ENCODE data around the gene LHPP.

LHPP gene

DNA sequence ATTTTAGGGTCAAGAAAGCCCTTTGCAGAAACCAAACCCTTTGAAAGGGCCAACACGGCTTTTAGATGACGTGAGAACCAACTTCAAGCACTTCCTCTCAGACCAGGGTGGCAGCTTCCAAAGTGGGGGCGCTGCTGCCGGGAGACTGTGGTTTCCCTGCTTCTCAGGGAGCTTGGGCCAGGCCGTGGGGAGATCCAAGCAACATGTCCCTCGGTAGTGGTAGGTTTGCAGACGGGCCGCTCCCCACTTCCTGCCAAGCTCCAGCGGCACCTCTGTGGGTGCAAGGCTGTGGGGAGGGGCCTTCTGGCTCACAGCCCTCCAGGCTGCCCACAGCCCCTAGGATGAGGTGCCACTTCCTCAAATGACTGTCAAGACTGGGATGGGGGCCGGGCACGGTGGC, 150.1 kb downstream of the LHPP start:
- peak; percentile 67 for DNase-seq

DNA sequence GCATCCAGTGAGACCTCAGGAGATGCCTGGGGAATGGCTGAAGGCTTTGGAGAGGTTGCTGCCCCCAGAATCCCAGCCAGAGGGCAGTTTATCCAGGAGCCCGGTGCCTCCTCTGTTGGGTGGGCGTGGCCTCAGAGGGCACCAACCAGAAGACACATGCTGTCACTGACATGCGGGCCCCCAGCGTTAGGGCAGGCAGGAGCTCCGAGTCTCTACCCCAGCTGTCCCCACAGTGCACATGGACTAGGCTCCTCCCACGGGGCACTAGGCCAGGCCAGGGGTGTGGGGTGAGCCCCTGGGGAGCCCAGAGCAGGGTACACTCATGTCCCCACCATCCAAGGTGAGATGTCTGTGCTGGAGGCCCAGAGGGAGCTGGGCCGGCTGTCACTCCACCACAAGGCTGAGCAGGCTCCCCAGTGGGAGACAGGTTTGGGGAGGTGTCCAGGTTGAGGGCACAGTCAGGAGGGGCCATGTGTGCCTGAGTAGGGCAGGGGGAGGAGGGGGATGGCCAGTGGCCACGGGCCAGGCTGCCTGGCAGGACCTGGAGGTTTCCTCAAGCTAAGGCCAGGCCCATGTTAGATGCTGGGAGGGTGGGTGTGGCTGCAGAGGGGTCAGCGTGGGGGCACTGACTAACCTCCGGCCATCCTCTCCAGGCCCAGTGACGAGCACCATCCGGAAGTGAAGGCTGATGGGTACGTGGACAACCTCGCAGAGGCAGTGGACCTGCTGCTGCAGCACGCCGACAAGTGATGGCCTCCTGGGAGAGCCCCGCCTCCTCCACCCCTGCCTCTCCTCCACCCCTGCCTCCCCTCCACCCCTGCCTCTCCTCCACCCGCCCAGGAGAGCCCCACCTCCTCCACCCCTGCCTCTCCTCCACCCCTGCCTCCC, 151.2 kb downstream of the LHPP start:
- peak; percentile 48 for DNase-seq

DNA sequence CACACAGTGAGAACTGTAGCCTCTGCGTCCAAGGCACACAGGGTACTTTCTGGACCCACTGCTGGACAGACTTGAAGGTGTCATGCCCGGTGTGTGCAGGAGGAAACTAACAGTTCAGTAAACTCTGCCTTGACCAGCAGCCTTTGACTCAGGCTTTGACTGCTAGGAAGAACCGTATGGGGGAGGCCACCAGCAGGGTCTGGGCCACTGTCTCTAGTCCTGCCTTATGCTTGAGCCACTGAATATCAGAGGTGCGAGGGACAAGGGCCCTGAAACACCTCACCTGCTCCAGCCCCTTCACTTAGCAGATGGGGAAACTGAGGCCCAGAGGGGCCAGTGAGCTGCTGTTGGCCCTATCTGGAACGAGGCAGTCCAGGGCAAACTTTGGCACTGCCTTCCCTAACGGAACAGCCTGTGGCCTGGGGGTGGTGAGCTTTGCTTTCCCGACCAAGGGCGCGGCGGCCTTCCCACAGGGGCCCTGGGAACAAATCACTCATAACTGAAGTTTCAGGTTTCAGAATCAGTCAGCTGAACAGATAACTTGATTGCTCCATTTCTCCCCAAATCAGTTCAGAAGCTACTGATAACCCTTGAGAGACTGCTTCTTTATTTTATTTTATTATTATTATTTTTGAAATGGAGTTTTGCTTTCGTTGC, 152.5 kb downstream of the LHPP start:
- no peak for DNase-seq

DNA sequence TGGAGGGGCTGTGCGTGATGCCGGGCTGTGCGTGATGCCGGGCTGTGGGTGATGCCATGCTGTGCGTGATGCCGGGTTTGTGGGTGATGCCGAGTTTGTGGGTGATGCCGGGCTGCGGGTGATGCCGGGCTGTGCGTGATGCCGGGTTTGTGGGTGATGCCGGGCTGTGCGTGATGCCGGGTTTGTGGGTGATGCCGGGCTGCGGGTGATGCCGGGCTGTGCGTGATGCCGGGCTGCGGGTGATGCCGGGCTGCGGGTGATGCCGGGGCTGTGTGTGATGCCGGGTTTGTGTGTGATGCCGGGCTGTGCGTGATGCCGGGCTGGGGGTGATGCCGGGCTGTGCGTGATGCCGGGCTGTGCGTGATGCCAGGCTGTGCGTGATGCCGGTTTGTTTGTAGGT, 153.6 kb downstream of the LHPP start:
- no peak for DNase-seq

DNA sequence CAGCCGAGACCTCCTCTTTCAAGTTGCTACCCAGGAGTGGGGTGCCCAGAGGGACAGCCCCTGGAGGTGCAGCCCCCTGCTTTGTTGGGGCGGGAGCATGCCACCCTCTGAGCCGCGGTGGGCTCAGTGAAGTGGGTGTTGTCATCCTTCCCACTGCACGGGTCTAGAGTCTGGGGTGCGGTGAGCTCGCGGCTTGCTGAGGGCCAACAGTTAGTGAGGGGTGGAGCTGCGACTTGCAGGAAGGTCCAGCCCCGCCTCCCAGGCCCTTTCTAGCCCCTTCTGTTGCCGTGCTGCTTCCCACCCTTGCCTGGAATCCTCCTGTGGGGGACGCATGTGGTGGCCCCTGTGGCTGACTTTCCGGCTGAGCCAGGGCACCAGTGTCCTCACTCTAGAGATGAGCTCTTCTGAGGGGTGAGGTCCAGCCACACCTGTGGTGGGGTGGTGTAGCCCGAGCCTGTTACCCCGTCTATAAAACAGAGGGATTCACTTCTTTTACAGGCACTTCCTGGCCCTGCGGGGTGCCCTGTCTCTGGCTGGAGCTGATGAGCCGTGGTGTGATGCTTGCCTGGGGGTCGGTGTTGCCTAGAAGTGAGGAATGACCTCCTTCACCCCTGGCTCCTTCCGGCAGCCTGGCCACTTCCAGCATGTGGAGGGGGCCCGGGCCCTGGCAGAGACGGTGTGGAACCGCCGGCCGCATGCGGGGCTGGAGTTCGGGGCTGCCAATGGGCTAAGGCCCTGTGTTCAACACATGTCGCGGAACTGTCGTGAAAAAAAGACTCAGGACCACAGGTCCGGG, 154.6 kb downstream of the LHPP start:
- DNase-seq, result no peak

DNA sequence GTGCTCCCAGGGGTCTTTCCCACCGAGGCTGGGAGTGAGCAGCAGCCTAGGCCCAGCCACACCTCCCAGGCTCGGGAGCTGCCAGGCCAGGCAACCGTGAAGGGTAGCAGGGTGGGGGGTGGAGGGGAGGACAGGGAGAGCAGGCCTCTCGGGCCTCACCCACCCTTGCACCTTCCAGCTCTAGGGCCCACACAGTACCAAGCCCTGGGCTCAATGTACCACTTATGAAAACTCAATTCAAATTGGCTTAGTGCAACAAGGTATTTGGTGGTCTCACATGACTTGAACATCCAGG, 155.2 kb downstream of the LHPP start:
- no peak for DNase-seq

DNA sequence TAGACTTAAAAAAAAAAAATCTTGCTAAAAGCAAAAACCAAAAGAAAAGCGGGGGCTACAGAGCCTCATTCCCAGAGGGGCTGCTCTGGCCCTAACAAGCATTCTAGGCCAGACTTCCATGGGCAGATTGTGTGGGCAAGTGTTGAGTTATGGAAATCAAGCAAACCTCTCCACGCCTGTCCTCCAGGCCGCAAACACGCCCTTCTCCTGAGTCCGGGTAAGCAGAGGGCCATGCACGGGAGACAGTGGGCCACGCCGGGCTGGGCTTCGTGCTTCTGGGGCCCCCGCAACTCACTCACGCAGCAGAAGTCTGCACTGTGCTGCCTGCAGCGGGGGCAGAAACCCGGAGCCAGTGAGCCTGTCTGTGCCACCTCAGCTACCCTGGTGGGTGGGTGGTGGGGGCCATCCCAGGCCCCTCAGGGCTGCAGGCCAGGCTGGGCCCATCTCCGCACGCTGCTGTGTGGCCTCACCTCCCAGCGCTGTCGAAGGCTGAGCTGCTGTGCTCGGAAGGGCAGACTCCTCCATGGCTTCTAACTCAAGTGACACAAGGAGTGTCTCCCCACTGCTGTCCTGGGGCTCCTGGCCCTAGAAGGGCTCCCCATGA, 156.9 kb downstream of the LHPP start:
- no peak for DNase-seq

DNA sequence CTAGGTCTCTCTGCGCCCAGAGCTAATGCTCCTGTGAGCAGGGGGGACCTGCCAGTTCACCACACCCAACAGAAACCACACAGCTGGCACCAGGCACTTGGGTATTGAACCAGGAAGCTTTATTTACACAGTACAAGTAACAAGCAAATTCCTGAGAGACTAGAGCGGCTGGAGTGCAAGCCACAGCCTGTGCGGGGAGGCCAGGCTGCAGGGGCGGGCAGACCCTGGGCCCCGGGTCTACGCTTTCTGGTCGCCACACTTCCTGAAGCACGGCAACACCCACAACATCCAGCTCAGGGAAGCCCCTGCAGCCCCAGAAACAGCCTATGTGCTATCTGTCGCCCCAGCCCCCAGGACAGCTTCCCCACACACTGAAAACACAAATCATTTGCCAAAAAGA, 157.6 kb downstream of the LHPP start:
- DNase-seq, result peak; percentile 29

DNA sequence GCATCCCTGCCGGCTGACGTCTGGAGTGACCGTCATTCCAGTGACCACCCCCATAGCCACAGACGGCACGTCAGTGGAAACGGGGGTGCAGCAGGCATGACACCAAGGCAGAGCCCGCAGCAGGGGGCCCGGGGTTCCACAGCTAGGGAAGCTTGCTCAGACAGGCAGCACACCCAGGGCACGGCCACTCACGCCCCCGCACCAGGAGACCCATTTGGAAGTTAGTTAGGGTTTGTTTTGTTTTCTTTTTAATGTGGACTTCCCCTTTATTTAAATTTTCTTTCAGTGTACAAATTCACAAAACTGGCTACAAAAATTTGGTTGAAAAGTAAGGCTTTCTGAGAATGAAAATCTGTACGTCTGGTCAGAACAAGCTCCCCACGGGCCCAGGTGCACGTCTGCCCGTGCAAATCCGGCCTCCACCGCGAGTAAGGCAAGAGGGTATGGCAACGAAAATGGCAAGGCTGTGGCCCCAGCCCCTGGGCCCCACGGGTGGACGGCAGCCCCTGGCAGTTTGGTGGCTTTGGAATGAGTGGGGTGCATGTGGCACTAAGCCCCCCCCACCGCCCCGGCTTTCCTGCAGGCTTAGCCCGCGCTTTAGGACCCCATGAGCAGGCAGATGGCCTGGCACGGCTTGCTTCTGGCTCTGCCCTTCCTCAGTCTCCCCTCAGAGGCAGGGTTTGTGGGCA, 158.3 kb downstream of the LHPP start:
- DNase-seq, result no peak

DNA sequence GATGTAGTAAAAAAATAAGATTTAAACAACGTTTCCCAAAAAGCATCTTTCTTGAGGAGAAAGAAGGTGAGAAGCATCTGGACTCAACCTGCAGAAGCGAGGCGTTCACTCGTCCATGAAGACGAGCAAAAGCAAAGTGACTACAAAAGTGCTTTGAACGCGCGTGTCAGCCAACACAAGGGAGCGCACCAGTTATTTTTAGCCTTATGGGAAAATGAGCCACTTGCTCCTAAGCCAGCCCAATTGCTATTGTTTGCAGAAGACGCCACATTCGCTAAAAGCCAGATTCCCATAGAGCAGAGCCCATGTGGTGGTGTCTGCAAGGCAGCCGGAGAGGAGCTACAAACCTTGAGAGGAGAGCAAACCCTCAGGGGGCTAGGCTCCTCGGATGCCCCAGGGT, 160.0 kb downstream of the LHPP start:
- DNase-seq, result no peak

DNA sequence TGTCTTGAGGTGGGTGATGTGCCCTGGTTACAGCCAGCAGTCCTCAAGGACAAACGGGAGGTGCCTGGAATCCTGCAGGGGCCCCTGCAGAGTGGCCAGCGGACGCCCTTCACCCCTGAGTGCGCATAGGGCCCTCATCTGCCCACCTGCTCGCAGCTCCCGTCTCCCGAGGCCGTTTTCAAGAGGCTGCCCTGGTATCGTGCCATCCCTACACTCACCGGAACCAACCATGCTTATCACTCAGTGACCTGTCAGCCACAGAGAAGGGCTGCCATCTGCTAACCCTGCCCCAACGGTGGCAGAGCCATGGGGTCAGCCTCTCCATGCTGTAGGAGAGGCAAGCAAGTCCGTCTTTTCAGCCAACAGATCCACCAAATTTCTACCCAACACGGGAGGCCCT, 160.5 kb downstream of the LHPP start:
- DNase-seq, result no peak

DNA sequence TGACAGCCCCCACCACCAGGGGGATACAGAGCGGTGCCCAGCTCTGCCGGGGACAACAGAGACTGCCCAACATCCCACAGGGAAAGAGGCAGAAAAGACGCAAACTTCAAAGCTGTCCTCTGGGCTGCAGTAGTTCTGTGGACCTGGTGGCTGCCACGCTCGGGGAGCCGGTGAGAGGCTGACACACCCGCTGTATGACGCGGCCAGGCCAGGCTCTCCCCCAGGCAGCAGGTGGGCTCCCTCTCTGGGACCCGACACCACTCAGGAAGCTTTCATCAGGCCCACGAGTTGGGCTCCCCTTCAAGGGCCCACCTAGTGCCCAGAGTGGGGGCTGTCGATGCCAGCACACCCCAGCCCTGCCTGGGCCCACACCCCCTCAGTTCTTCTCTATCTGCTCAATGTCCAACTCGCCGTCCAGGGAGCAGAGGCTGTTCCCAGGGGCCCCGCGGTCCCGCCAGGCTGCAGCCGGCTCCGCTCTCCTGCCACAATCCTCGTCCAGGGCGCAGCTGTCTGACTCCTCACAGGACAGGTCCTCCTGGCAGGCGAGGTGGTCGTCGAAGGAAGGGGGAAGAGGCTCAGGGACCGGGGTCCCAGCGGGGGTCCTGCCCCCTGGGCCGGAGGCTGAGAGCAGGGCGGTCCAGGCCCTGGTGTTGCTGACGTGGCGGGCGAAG, 161.4 kb downstream of the LHPP start:
- no peak for DNase-seq

DNA sequence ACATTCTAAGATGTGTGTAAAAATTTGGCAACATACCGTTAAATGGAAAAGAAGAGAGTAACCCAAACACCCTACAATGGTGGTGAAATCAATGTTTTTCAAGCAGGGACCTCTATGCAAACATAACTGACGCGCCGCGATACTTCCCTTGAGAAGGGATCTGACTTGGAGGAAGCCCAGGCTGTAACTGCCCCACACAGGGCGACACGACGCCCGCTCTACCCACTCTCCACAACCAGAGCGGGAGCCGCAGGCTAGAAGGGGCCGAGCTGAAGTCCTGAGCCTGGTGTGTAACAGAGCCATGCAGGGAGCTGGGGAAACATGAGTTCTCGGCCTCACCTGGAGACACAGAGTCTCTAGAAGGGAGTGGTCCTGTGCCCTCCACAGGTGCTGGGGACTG, 162.4 kb downstream of the LHPP start:
- DNase-seq, result no peak

DNA sequence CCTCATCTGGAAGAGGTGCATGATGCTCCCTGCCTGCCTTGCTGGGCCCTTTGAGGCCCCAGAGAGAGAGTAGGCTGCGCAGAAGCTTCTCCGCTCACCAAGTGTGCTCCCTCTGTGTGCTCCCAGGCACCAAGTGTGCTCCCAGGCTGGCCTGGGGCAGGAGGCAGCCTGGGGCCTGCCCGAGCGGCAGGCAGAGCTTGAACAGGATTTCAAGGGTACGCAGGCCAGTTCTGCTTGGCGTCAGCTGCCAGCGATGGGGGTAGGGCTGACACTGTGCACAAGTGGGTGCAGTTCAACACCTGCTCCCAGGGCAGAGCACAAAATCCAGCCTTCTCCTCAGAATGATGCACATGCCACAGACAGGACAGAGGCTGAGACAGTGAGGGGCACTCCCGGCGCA, 162.8 kb downstream of the LHPP start:
- no peak for DNase-seq

DNA sequence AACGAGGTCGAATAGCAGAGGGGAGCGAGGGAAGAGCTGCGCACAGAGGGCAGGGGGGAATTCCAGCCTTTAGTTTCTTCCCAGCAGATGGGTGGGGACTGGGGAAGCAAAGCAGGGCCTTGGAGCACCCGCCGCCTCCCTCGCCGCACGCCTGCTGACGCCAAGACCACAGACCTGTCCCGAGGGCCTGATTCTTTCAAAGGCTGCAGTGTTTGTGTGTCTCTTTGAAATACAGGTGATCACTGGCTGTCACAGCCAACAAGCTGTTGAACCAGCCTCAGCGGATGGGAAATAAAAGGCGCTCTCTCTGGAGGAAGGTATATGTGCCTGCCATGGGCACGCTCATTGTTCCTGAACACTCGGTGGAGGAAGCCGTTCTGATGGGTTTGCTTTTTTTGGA, 163.3 kb downstream of the LHPP start:
- DNase-seq, result no peak

DNA sequence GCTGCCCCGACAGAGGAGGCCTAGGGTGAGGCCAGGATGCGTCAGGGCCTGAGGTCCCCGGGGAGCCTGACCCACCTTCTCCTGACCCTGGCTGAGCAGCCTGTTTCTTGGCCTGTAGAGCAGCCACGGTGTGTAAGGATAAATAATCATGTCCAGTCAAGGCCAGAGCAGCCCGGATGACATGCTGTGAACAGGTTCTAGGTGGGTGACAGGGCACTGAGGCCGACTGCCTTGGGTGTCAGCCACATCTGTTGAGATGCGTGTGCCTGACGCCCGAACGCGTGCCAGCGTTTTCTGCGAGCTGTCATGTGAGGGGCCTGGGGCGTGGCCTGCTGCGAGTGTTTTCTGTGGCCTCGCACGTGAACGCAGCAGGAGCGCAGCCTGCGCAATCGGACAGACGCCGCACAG, 164.2 kb downstream of the LHPP start:
- no peak for DNase-seq

DNA sequence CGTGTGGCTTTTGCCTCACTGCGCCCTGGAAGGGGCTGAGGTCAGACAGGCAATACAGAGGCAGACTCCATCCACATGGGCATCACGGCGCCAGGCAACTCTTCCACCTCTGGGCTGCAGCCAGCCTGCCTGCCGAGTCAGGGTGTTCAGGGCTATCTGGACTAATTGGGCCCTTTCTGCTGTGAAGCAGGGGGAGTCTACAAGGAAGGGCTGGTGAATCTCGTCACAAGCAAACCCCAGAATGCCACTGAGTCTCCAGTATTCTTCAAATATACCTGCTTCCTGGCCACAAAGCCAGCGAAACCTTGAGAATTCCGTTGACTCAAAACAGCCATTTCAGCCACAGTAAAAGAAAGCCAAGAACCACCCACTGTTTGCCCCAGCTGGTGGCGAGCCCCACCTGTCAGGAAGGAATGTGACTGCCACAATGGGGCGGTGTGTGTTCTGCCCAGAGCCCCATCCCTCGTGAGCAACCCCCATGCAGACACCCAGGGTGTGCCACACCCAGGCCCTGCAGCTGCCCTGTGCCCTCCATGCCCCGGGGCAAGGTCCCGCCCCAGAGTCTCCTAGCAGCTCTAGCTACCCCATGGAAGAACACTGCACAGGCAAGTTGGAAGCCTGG, 165.2 kb downstream of the LHPP start:
- DNase-seq, result peak; percentile 75

DNA sequence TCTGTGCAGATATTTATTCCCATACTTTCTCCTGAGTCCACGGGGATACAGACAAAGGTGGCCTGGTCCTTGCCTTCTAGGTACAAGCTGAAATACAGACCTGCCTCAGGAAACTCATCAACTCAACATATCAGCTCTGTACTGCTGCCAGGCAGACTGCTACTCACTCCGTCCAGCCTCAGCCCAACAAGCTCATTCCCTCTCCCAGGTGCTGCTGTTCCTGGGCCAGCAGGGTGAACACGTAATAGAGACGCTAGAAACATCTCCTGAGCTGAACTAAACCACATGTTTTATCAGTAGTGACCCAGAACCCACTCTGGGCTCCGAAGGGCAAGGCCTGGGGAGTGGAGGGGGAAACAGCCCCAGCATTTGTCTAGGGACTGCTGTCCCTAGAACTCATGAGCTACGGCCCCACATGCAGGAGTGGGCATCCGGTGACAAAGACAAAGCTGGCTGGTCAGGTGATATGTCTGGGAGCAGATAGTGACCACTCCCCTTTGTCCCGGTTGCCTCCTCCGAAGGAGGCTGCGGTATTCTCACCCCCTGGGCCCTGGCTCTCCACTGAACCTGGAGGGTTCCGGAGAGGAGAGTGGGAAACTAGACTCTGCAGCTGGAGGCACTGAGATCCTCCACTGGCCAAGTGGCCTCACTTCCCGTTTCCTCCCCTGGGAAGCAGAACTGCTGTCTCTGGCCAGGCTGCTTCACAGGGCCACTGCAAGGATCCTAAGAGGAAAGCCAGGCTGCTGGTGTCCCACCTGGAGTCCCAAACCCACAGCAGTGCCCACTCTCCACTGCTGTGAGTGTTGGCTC, 166.4 kb downstream of the LHPP start:
- no peak for DNase-seq

DNA sequence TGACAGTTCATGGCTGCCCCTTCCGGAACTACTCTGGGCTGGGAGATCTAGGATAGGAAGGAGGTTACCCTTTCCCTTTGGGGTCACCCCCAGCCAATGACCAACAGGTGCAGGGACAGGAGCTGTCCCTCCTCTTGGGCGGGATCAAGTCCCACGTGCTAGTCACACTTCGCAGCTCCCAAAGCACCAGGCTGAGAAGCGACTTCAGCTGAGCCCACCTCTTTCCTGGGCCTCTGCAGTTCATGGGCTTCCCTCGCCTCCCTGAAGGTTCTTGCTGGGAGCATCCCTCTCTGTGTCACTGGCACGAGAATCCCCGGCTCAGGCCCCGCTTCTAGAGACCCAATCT, 167.0 kb downstream of the LHPP start:
- no peak for DNase-seq

DNA sequence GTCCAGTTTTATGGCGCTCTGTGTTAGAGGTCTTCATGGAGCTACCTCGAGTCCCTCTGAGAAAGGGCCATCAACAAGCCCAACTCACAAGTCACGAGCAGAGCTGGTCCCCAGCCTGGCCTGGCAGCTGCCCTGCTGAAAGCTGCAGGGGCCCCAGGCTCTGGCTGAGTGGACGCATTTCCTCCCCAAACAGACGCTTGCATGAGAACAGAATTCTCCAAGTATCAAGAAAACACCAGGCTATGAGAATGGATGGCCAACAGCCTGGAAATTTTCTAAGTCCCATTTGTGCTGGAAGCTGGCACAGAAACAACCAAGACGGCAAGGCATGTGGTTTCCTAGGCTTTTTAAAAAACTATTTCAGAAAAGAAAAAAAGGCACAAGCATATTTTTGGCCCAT, 167.8 kb downstream of the LHPP start:
- DNase-seq, result no peak

DNA sequence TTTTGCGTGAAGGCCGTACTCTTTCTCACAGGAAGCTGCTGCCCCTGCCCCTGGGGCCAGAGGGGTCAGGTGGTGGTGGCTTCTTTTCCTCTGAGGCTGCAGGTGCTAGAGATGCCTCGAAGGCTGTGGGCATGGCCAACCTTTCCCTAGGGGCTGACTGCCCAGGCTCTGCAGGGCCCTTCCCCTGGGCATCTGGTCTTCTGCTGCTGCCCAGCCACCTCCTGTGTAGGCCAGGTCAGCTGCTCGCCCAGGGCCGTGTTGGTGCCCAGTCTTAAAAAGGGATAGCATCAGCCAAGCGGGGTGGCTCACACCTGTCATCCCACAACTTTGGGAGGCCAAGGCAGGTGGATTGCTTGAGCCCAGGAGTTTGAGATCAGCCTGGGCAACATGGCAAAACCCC, 168.2 kb downstream of the LHPP start:
- DNase-seq, result no peak
